CD8-positive, alpha-beta memory T cell (primary cell): ENCODE results near the gene SSC5D. TPM values are rescaled to one million over a fixed set of nuclear protein-coding genes. Genes with fewer than 3 reads are reported as not detected.

Source experiments
- CTCF ChIA-PET: fragments of 350-600 bp; sonication (Branson Sonifier 250); formaldehyde crosslinking; loops from one replicate; lab custom pipeline; 2021; ENCODE audit warnings: antibody characterized with exemption; lab: Charles Lee
- POLR2A ChIA-PET: fragments of 350-600 bp; sonication (Branson Sonifier 250); formaldehyde crosslinking; loops from one replicate; lab custom pipeline; 2021; ENCODE audit warnings: antibody characterized with exemption; lab: Charles Lee
- DNase-seq, 5 donors: peaks; one replicate each; pipeline versions ENCODE4 v3.0.0 to v3.0.0-alpha.2; 2020 to 2022; ENCODE audit warnings: mixed read lengths in 1 of 5
- H3K27ac ChIP-seq: one replicate; pipeline ENCODE4 v1.7.0; 2013; ENCODE audit warnings: low read depth, mild to moderate bottlenecking, low read length, moderate library complexity
- H3K27me3 ChIP-seq: 2 replicates; pipeline ENCODE4 v1.7.0; 2013; ENCODE audit warnings: low read length, mild to moderate bottlenecking; ENCODE audit not compliant: insufficient read depth, poor library complexity, severe bottlenecking
- H3K36me3 ChIP-seq: 2 replicates; pipeline ENCODE4 v1.7.0; 2013; ENCODE audit warnings: mild to moderate bottlenecking, low read length, moderate library complexity; ENCODE audit not compliant: insufficient read depth
- H3K4me1 ChIP-seq: 2 replicates; pipeline ENCODE4 v1.7.0; 2013; ENCODE audit warnings: mild to moderate bottlenecking, low read length, moderate library complexity; ENCODE audit not compliant: insufficient read depth
- H3K4me3 ChIP-seq: 2 replicates; pipeline ENCODE4 v1.7.0; 2013; ENCODE audit warnings: mild to moderate bottlenecking, low read length
- H3K9me3 ChIP-seq: 2 replicates; pipeline ENCODE4 v1.7.0; 2013; ENCODE audit warnings: mild to moderate bottlenecking, low read length
- H3K27ac Mint-ChIP-seq, 8 donors: one replicate each; pipeline ENCODE4 v1.8.0; 2020 to 2021; ENCODE audit warnings: mixed read lengths in 8 of 8, mild to moderate bottlenecking in 6 of 8, inconsistent platforms in 3 of 8, moderate library complexity in 3 of 8
- H3K27me3 Mint-ChIP-seq, 2 donors: one replicate each; pipeline ENCODE4 v1.8.0; 2020 to 2021; ENCODE audit warnings: mixed read lengths in 2 of 2, mild to moderate bottlenecking in 1 of 2, moderate library complexity in 1 of 2
- H3K36me3 Mint-ChIP-seq, 3 donors: one replicate each; pipeline ENCODE4 v1.8.0; 2020 to 2021; ENCODE audit warnings: mixed read lengths in 3 of 3, inconsistent platforms in 1 of 3, mild to moderate bottlenecking in 1 of 3
- H3K4me1 Mint-ChIP-seq, 3 donors: one replicate each; pipeline ENCODE4 v1.8.0; 2020 to 2021; ENCODE audit warnings: mixed read lengths in 3 of 3, inconsistent platforms in 1 of 3, mild to moderate bottlenecking in 1 of 3
- H3K4me3 Mint-ChIP-seq, 7 donors: one replicate each; pipeline ENCODE4 v1.8.0; 2020 to 2021; ENCODE audit warnings: mixed read lengths in 7 of 7, mild to moderate bottlenecking in 6 of 7, moderate library complexity in 4 of 7, inconsistent platforms in 2 of 7
- H3K9me3 Mint-ChIP-seq, 5 donors: one replicate each; pipeline ENCODE4 v1.8.0; 2020 to 2022; ENCODE audit warnings: mixed read lengths in 5 of 5, mild to moderate bottlenecking in 3 of 5, moderate library complexity in 2 of 5, inconsistent platforms in 1 of 5
- polyA plus RNA-seq: library from polyadenylated mRNA; unstranded; fragments of 300-500 nt; fragmentation: Illumina TruSeq; gene quantifications from one replicate; pipeline ENCODE4 v1.2.3, GENCODE V29; 2021
- total RNA-seq, 2 experiments: library from RNA; stranded (reverse); gene quantifications; one replicate each; pipeline ENCODE4 v1.2.3, GENCODE V29; 2021

SSC5D gene
- total and polyA plus RNA-seq, 3 experiments from 2014 or later = 0.35 to 1.2 TPM; not detected in 1

DNA sequence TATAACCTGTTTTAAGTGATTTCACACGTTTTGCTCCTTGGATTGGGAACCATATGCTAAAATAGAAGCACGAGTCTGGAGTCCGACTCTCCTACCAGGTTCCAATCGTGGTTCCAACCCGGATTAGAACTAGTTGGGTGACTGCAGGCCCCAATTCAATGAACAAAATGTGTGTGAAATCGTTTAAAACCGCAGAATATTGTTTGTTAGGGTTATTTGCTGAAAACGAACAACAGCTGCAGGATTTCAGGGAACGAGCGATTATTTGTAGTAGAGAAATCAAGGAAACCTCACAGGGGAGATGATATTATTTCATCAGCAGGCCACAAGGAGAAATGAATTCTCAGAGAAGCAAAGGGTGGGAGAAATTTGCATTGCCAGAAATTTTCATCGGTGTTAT is 16.7 kb downstream of the SSC5D start:
- peak overlapping the region in 1 of 7 donors; percentile 78 for H3K4me3 Mint-ChIP-seq
- H3K36me3 Mint-ChIP-seq = peaks cover 0 to 3% (median 0%) of the 10 kb centered on the region in 3 donors
- peaks cover 10 to 14% (median 13%) of the 10 kb centered on the region in 3 donors for H3K4me1 Mint-ChIP-seq
- Histone ChIP-seq H3K27ac (no peak overlapping the region), H3K36me3 (no peaks in the 10 kb centered on the region), H3K4me1 (peaks cover 5% of the 10 kb centered on the region), H3K4me3 (no peak overlapping the region), H3K9me3 (no peaks in the 10 kb centered on the region), H3K27me3 (no peaks in the 10 kb centered on the region)
- ChIA-PET POLR2A (interaction anchor here (1.6 kb wide), 1 partner anchor 29 kb away, joined by 5 read pairs; no protein-coding TSS in a partner anchor), CTCF (interaction anchor here (0.9 to 2.8 kb wide), 17 partner anchors 12 to 387 kb away, joined by 3 to 80 read pairs (median 9); partner anchors contain the start of genes HSPBP1, ISOC2, KMT5C and NAT14)
- DNase-seq = no peak
- peaks cover 4 to 14% of the 10 kb centered on the region in 2 donors for H3K27me3 Mint-ChIP-seq
- no peak overlapping the region for H3K27ac Mint-ChIP-seq
- H3K9me3 Mint-ChIP-seq = no peaks in the 10 kb centered on the region

DNA sequence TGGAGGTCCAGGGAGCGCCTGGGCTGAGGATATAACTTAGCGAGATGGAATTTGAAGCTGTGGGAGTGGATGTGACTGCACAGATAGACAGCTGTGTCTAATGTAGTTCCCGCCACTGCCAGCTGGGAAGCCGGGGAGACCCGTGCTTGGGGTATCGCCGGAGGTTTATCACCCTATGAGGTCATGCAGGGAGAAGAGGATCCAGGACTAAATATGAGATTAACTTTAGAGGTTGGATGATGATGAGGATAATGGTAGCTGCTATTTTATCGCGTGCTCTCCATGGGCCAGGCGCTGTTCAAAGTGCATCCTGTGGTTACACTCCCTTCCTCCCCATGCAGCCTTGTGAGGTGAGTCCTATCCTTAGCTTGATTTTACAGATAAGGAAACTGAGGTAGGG is 19.9 kb downstream of the SSC5D start:
- H3K9me3 ChIP-seq = no peaks in the 10 kb centered on the region
- no peak overlapping the region for H3K27ac ChIP-seq
- H3K4me3 ChIP-seq = no peak overlapping the region
- DNase-seq = no peak
- H3K36me3 ChIP-seq = no peaks in the 10 kb centered on the region
- no peaks in the 10 kb centered on the region for H3K9me3 Mint-ChIP-seq
- H3K36me3 Mint-ChIP-seq = no peaks in the 10 kb centered on the region
- CTCF ChIA-PET = interaction anchor here (1.2 to 1.8 kb wide), 2 partner anchors 40 to 124 kb away, joined by 8 read pairs; no protein-coding TSS in a partner anchor
- peaks cover 18 to 32% of the 10 kb centered on the region in 2 donors for H3K27me3 Mint-ChIP-seq
- H3K4me3 Mint-ChIP-seq = no peak overlapping the region
- peaks cover 5 to 11% (median 6%) of the 10 kb centered on the region in 3 donors for H3K4me1 Mint-ChIP-seq
- H3K27ac Mint-ChIP-seq = peak overlapping the region in 1 of 8 donors; percentile 60
- H3K4me1 ChIP-seq = peaks cover 5% of the 10 kb centered on the region
- POLR2A ChIA-PET = no interaction called here
- no peaks in the 10 kb centered on the region for H3K27me3 ChIP-seq

GRCh38 chr19:55516878-55517620 is 28.8 kb downstream of the SSC5D start:
- Histone ChIP-seq H3K4me1 (peaks cover 5% of the 10 kb centered on the region), H3K27ac (no peak overlapping the region), H3K36me3 (no peaks in the 10 kb centered on the region), H3K4me3 (peak overlapping the region; percentile 38), H3K9me3 (no peaks in the 10 kb centered on the region), H3K27me3 (no peaks in the 10 kb centered on the region)
- peak; percentile 85 to 93 (median 86) for DNase-seq
- ChIA-PET CTCF (interaction anchor here (0.7 to 4.5 kb wide), 8 partner anchors 12 to 116 kb away, joined by 3 to 74 read pairs (median 4); partner anchors contain the start of genes FIZ1, ZNF784 and ZNF865), POLR2A (no interaction called here)
- Mint-ChIP-seq H3K27me3 (peaks cover 3 to 15% of the 10 kb centered on the region in 2 donors), H3K4me3 (peak overlapping the region; percentile 51 to 84 (median 81)), H3K4me1 (peaks cover 3 to 4% (median 4%) of the 10 kb centered on the region in 3 donors), H3K27ac (peak overlapping the region; percentile 27 to 94 (median 86)), H3K36me3 (no peaks in the 10 kb centered on the region), H3K9me3 (no peaks in the 10 kb centered on the region)

DNA sequence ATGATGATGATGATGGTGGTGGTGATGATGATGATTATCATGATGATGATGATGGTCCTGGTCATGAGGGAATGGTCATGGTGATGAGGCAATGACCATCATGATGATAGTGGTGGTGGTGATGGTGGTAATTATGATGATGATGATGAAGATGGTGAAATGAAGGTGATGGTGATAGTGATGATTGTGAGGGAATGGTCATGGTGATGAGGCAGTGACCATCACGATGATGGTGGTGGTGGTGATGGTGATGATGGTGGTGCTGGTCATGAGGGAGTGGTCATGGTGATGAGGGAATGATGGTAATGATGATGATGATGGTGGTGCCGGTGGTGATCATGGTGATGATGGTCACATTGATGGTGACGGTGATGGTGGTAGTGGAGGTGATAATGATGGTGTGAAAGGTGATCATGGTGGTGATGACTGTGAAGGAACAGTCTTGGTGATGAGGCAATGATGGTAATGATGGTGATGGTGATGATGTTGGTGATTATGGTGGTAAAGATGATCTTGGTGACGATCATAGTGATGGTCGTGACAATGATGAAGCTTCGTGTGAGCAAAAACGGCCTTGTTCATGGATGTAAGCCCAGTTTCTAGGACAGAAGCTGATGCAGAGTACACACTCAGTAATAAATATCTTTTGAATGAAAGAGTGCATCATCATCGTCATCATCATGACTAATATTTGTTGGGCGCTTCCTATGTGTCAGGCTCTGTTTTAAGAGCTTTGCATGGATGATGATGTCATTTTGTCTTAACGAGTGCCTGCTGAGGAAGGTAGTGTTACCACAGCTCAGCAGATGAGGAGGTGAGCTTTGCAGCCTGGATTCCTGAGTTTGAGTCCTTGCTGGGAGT is 31.4 kb downstream of the SSC5D start:
- Mint-ChIP-seq H3K36me3 (no peaks in the 10 kb centered on the region), H3K4me1 (peaks cover 3 to 4% (median 4%) of the 10 kb centered on the region in 3 donors), H3K9me3 (no peaks in the 10 kb centered on the region), H3K27me3 (peaks cover 1 to 9% of the 10 kb centered on the region in 2 donors), H3K4me3 (no peak overlapping the region), H3K27ac (no peak overlapping the region)
- POLR2A ChIA-PET = no interaction called here
- no peaks in the 10 kb centered on the region for H3K9me3 ChIP-seq
- CTCF ChIA-PET = interaction anchor here (1.0 kb wide), 1 partner anchor 112 kb away, joined by 3 read pairs; no protein-coding TSS in a partner anchor
- no peaks in the 10 kb centered on the region for H3K27me3 ChIP-seq
- H3K36me3 ChIP-seq = no peaks in the 10 kb centered on the region
- H3K4me1 ChIP-seq = peaks cover 5% of the 10 kb centered on the region
- DNase-seq = no peak
- H3K27ac ChIP-seq = no peak overlapping the region
- no peak overlapping the region for H3K4me3 ChIP-seq

GRCh38 chr19:55520691-55521292 is 32.6 kb downstream of the SSC5D start:
- CTCF ChIA-PET = no interaction called here
- H3K4me3 Mint-ChIP-seq = no peak overlapping the region
- POLR2A ChIA-PET = no interaction called here

GRCh38 chr19:55525289-55526101 is 37.3 kb downstream of the SSC5D start:
- Mint-ChIP-seq H3K4me3 (no peak overlapping the region), H3K4me1 (no peaks in the 10 kb centered on the region), H3K9me3 (no peaks in the 10 kb centered on the region), H3K27me3 (peaks cover 1 to 12% of the 10 kb centered on the region in 2 donors), H3K27ac (peak overlapping the region in 1 of 8 donors; percentile 39), H3K36me3 (no peaks in the 10 kb centered on the region)
- H3K27me3 ChIP-seq = no peaks in the 10 kb centered on the region
- no peak for DNase-seq
- no peak overlapping the region for H3K27ac ChIP-seq
- no peaks in the 10 kb centered on the region for H3K9me3 ChIP-seq
- ChIA-PET POLR2A (no interaction called here), CTCF (no interaction called here)
- H3K4me3 ChIP-seq = no peak overlapping the region
- H3K36me3 ChIP-seq = no peaks in the 10 kb centered on the region
- H3K4me1 ChIP-seq = no peaks in the 10 kb centered on the region

More at GRCh38 chr19:55520691-55521292, 32.6 kb downstream of the SSC5D start:
- H3K4me1 ChIP-seq = peaks cover 5% of the 10 kb centered on the region
- Mint-ChIP-seq H3K27ac (no peak overlapping the region), H3K4me1 (peaks cover 3 to 4% (median 4%) of the 10 kb centered on the region in 3 donors), H3K36me3 (no peaks in the 10 kb centered on the region), H3K27me3 (peaks cover 1 to 12% of the 10 kb centered on the region in 2 donors), H3K9me3 (no peaks in the 10 kb centered on the region)
- H3K27ac ChIP-seq = no peak overlapping the region
- H3K36me3 ChIP-seq = no peaks in the 10 kb centered on the region
- no peaks in the 10 kb centered on the region for H3K9me3 ChIP-seq
- DNase-seq = no peak
- no peaks in the 10 kb centered on the region for H3K27me3 ChIP-seq
- no peak overlapping the region for H3K4me3 ChIP-seq
